Measurements from ENCODE around the gene CCL18. TPM values are rescaled to one million over a fixed set of nuclear protein-coding genes. Genes with fewer than 3 reads are reported as not detected.
"Not testable (repeated sequence)": the region's sequence is repeated elsewhere in the genome, so short reads cannot be mapped to it uniquely, and the experiment has no call there.

CCL18 gene
- total and polyA plus RNA-seq, 2 of the 4 experiments (the other 2 are of a cell fraction) = not detected

DNA sequence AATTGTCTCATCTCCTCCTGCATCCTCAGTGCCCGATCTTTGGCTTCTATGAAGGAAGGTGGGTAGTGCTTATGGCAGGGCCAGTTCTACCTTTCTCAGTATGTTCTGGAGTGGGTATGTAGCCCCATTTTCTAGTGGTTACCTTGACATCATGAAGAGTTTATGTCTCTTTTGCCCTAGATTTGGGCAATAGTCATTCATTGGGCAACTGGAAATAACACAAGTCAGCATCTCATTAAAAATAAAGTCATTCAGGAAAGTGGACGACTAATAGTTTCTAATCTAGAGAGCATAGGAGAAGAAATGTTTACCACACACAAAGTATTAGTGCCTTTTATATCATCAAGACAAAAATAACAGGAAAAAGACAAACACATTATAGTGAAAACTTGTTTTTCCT is 19.6 kb downstream of the CCL18 start:
- dilution Hi-C loops (cut with HindIII; ENCODE audit: low sequenced_read_pairs, unreplicated experiment); H2AFZ ChIP-seq (replicated peaks; ENCODE audit: low read length, poor library complexity); H3K9ac ChIP-seq (ENCODE audit: low read depth, low read length); DNase-seq; H2AK9ac ChIP-seq (replicated peaks; ENCODE audit: low read depth, low read length, poor library complexity); H3K4me1 ChIP-seq (ENCODE audit: control insufficient read depth, insufficient read depth, low read length); POLR2A ChIA-PET (ENCODE audit: unreplicated experiment); H3K9me1 ChIP-seq (ENCODE audit: insufficient read depth, low read length); H4K20me1 ChIP-seq (ENCODE audit: insufficient read depth, low read length); H3K79me1 ChIP-seq (ENCODE audit: low read depth in 1 of 2, low read length in 2 of 2); H3K56ac ChIP-seq (ENCODE audit: extremely low read depth, insufficient read depth, low read length); H3K4me3 ChIP-seq (ENCODE audit: insufficient read depth, low read depth, low read length); H2BK5ac ChIP-seq (ENCODE audit: low read depth, low read length, poor library complexity, severe bottlenecking); H3K23ac ChIP-seq (ENCODE audit: low read depth, low read length); H4K91ac ChIP-seq (ENCODE audit: insufficient read depth, low read depth, low read length); H3K36me3 ChIP-seq (ENCODE audit: control insufficient read depth, insufficient read depth, low read length); H2AK5ac ChIP-seq (ENCODE audit: low read depth, low read length); H4K8ac ChIP-seq (ENCODE audit: low read depth in 2 of 2, low read length in 2 of 2); ATAC-seq (ENCODE audit: low read depth); H2BK20ac ChIP-seq (ENCODE audit: low read depth, low read length); BruUV-seq (replicated peaks); H3K4ac ChIP-seq (ENCODE audit: low read depth, low read length); H3K18ac ChIP-seq (ENCODE audit: low read depth, low read length); H3K27me3 ChIP-seq (ENCODE audit: control insufficient read depth, insufficient read depth, low read length); H3K4me2 ChIP-seq (ENCODE audit: low read depth, low read length); intact Hi-C loops (cut with micrococcal nuclease); H4K5ac ChIP-seq (ENCODE audit: low read depth, low read length); in situ Hi-C loops (cut with MboI; ENCODE audit: low sequenced_read_pairs); H2BK15ac ChIP-seq (ENCODE audit: low read depth, low read length); H3K14ac ChIP-seq (replicated peaks; ENCODE audit: low read depth, low read length); CTCF ChIA-PET; H3K27ac ChIP-seq (ENCODE audit: insufficient read depth, low read length); H2BK120ac ChIP-seq (ENCODE audit: low read depth, low read length); H3K9me3 ChIP-seq (ENCODE audit: control insufficient read depth, insufficient read depth, low read length): not testable (repeated sequence)
- no CpG with 5 or more reads among the region's 2 CpGs for WGBS, 2 experiments (ENCODE audit: extremely low coverage in 2 of 2, insufficient read length in 1 of 2)
